Smooth muscle cell (in vitro differentiated cells): Measurements from ENCODE around the gene CACNA2D2. TPM values are rescaled to one million over a fixed set of nuclear protein-coding genes. Genes with fewer than 3 reads are reported as not detected.

ENCODE experiments used
- DNase-seq: peaks from one replicate; lab custom pipeline; 2025; ENCODE audit not compliant: unreplicated experiment; lab: John Stamatoyannopoulos, UW
- H2AFZ ChIP-seq: fragments of 200-600 bp; sonication (generic); 2 replicates; pipeline ENCODE4 v1.6.0; 2016; ENCODE audit warnings: antibody characterized with exemption, low read depth, mild to moderate bottlenecking
- H3F3A ChIP-seq: fragments of 200-600 bp; sonication (generic); 2 replicates; pipeline ENCODE4 v1.6.0; 2017; ENCODE audit warnings: antibody characterized with exemption, low read depth
- H3K27ac ChIP-seq: fragments of 200-600 bp; sonication (generic); 2 replicates; pipeline ENCODE4 v1.5.1; 2016; ENCODE audit warnings: low read depth, mild to moderate bottlenecking
- H3K27me3 ChIP-seq: fragments of 200-600 bp; sonication (generic); 2 replicates; pipeline ENCODE4 v1.6.1; 2016; ENCODE audit warnings: low read depth, mild to moderate bottlenecking
- H3K36me3 ChIP-seq: fragments of 200-600 bp; sonication (generic); 2 replicates; pipeline ENCODE4 v1.5.1; 2016; ENCODE audit warnings: low read depth
- H3K4me1 ChIP-seq: fragments of 200-600 bp; sonication (generic); 2 replicates; pipeline ENCODE4 v1.5.1; 2016; ENCODE audit warnings: low read depth
- H3K4me2 ChIP-seq: fragments of 200-600 bp; sonication (generic); 2 replicates; pipeline ENCODE4 v1.6.0; 2016; ENCODE audit warnings: mild to moderate bottlenecking
- H3K4me3 ChIP-seq: fragments of 200-600 bp; sonication (generic); 2 replicates; pipeline ENCODE4 v1.5.1; 2016; ENCODE audit warnings: mild to moderate bottlenecking
- H3K79me2 ChIP-seq: fragments of 200-600 bp; sonication (generic); 2 replicates; pipeline ENCODE4 v1.6.0; 2016; ENCODE audit warnings: low read depth, mild to moderate bottlenecking
- H3K9ac ChIP-seq: fragments of 200-600 bp; sonication (generic); 2 replicates; pipeline ENCODE4 v1.6.0; 2016; ENCODE audit warnings: low read depth
- H3K9me3 ChIP-seq: fragments of 200-600 bp; sonication (generic); replicated peaks from 2 replicates; pipeline ENCODE4 v1.5.1; 2016; ENCODE audit warnings: low read depth
- H4K20me1 ChIP-seq: fragments of 200-600 bp; sonication (generic); 2 replicates; pipeline ENCODE4 v1.6.0; 2016; ENCODE audit warnings: low read depth
- CTCF ChIP-seq: fragments of 200-600 bp; sonication (generic); IDR thresholded peaks from 2 replicates; pipeline ENCODE4 v1.5.1; 2017; ENCODE audit warnings: borderline replicate concordance, mild to moderate bottlenecking, antibody characterized with exemption; ENCODE audit not compliant: insufficient read depth, poor library complexity, severe bottlenecking
- WGBS: methylation state at CpG from one replicate; pipeline ENCODE4 v1.1.7; 2016; ENCODE audit warnings: low lambda C conversion rate; 5-methylcytosine and 5-hydroxymethylcytosine counted together
- polyA plus RNA-seq: library from polyadenylated mRNA; unstranded; fragments of >200 nt; fragmentation: Nextera tagmentation; extraction: Ambion mirVana; gene quantifications from 2 replicates; pipeline ENCODE4 v1.2.1, GENCODE V29; 2016
- total RNA-seq: library from RNA; depleted of rRNA; stranded (reverse); fragments of >200 nt; gene quantifications from 2 replicates; pipeline ENCODE4 v1.2.3, GENCODE V29; 2014

Gene CACNA2D2
- total and polyA plus RNA-seq, 2 experiments from 2014 or later: 0.27 to 0.51 TPM

GRCh38 chr3:50478671-50479260, 24.7 kb downstream of the CACNA2D2 start:
- no peak for DNase-seq
- H3K79me2 ChIP-seq: no peaks in the 10 kb centered on the region
- WGBS: 87% methylated on average over 2 of the region's 2 CpGs
- H2AFZ ChIP-seq: no peak overlapping the region
- no peaks in the 10 kb centered on the region for H3K4me1 ChIP-seq
- H3K36me3 ChIP-seq: no peaks in the 10 kb centered on the region
- no peak overlapping the region for H3K9ac ChIP-seq
- TF ChIP-seq CTCF: no peak
- no peak overlapping the region for H3K4me3 ChIP-seq
- H4K20me1 ChIP-seq: no peaks in the 10 kb centered on the region
- H3K27me3 ChIP-seq: no peaks in the 10 kb centered on the region
- H3K27ac ChIP-seq: no peak overlapping the region
- no peaks in the 10 kb centered on the region for H3K9me3 ChIP-seq
- no peaks in the 10 kb centered on the region for H3F3A ChIP-seq
- no peak overlapping the region for H3K4me2 ChIP-seq

GRCh38 chr3:50478051-50478450, 25.4 kb downstream of the CACNA2D2 start:
- Histone ChIP-seq H3K79me2 (no peaks in the 10 kb centered on the region), H3K27me3 (no peaks in the 10 kb centered on the region), H3K27ac (no peak overlapping the region), H3K9me3 (no peaks in the 10 kb centered on the region), H3K4me2 (no peak overlapping the region), H2AFZ (no peak overlapping the region), H4K20me1 (no peaks in the 10 kb centered on the region), H3F3A (no peaks in the 10 kb centered on the region), H3K36me3 (no peaks in the 10 kb centered on the region), H3K9ac (no peak overlapping the region), H3K4me3 (no peak overlapping the region), H3K4me1 (no peaks in the 10 kb centered on the region)
- TF ChIP-seq CTCF: no peak
- DNase-seq: no peak
- WGBS: 93% methylated on average over 7 of the region's 7 CpGs

- no peaks in the 10 kb centered on the region for H3K27me3 ChIP-seq
- H2AFZ ChIP-seq: no peak overlapping the region
- no peaks in the 10 kb centered on the region for H3K4me1 ChIP-seq
- no peaks in the 10 kb centered on the region for H3K36me3 ChIP-seq
- H3K79me2 ChIP-seq: no peaks in the 10 kb centered on the region
- TF ChIP-seq CTCF: no peak
- no peak overlapping the region for H3K4me3 ChIP-seq
- no peak overlapping the region for H3K27ac ChIP-seq
- DNase-seq: no peak
- H3K9ac ChIP-seq: no peak overlapping the region
- no peak overlapping the region for H3K4me2 ChIP-seq
- H3F3A ChIP-seq: no peaks in the 10 kb centered on the region
- WGBS: 91% methylated on average over 12 of the region's 12 CpGs
- no peaks in the 10 kb centered on the region for H3K9me3 ChIP-seq
- no peaks in the 10 kb centered on the region for H4K20me1 ChIP-seq
Measured at GRCh38 chr3:50475348-50475747, 28.1 kb downstream of the CACNA2D2 start.

GRCh38 chr3:50474717-50475116, 28.7 kb downstream of the CACNA2D2 start:
- TF ChIP-seq CTCF: no peak
- Histone ChIP-seq H3K4me1 (no peaks in the 10 kb centered on the region), H4K20me1 (no peaks in the 10 kb centered on the region), H3K4me3 (no peak overlapping the region), H3K27ac (no peak overlapping the region), H3K27me3 (no peaks in the 10 kb centered on the region), H3K79me2 (no peaks in the 10 kb centered on the region), H3K9me3 (no peaks in the 10 kb centered on the region), H3K9ac (no peak overlapping the region), H3F3A (no peaks in the 10 kb centered on the region), H2AFZ (no peak overlapping the region), H3K36me3 (no peaks in the 10 kb centered on the region), H3K4me2 (no peak overlapping the region)
- no peak for DNase-seq
- 61% methylated on average over 6 of the region's 6 CpGs for WGBS
